Esophagus squamous epithelium (tissue), 4 donors: ENCODE data around the gene ARHGAP26.

Experiments used
- CTCF ChIP-seq, 6 experiments: fragments of 450-650 bp in 4 of 6; fragments of 200-600 bp in 2 of 6; sonication (generic) in 2 of 6; IDR thresholded peaks; one replicate each; pipeline ENCODE4 v1.5.1; 2016 to 2019; ENCODE audit warnings: antibody characterized with exemption in 6 of 6, mild to moderate bottlenecking in 4 of 6, moderate library complexity in 4 of 6
- POLR2A ChIP-seq, 4 donors: fragments of 450-650 bp; IDR thresholded peaks; one replicate each; pipeline ENCODE4 v1.6.1; 2017; ENCODE audit warnings: antibody characterized with exemption in 4 of 4, mild to moderate bottlenecking in 4 of 4, moderate library complexity in 3 of 4

DNA sequence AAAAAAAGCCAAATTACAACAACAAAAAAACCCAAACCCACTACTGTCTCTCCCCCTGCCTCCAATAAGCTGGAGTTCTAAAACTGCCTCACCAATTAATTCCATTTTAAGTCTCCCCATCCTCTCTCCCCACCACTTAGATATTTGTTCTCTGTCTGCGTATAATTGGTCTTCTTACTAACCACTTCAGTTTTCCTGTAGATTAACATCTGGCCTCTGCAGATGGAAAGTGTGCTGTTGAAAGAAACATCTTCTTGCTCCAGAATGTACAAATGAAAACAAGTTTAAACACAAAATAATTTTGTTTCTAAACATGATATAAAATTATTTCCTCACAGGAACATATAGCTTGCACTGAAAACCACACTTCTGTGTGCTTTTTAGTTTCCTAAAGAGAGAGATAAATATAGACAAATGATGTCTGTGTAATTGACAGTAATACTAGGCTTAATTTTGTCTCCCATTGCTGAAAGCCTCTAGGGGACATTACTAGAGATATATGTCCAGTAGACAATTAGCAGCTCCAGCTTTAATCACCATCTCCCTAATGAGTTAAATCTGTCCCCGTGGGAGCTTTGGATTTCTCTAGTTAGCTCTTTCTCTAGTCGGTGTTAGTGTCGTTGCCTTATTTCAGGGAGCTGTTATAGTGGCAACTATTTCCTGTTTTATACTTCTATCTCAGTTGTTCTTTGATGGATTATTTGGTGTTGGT is 164.0 kb downstream of the ARHGAP26 start:
- no peak for TF ChIP-seq CTCF (IDR thresholded peaks at IDR 0.05)
- TF ChIP-seq POLR2A (IDR thresholded peaks at IDR 0.05): no peak
